Ovary (tissue), 3 donors: ENCODE results near the gene MCCC1.

Experiments
- CTCF ChIP-seq, 3 donors: fragments of 450-650 bp in 2 of 3; fragments of 200-600 bp in 1 of 3; IDR thresholded peaks; one replicate each; pipeline versions ENCODE4 v1.5.1 to v1.8.0; 2016 to 2022; ENCODE audit warnings: antibody characterized with exemption in 3 of 3, mild to moderate bottlenecking in 1 of 3
- EP300 ChIP-seq: sonication (generic); formaldehyde crosslinking; IDR thresholded peaks from one replicate; pipeline ENCODE4 v1.6.1; 2017; ENCODE audit warnings: antibody characterized with exemption
- POLR2A ChIP-seq: fragments of 450-650 bp; IDR thresholded peaks from one replicate; pipeline ENCODE4 v1.6.1; 2017; ENCODE audit warnings: antibody characterized with exemption, mild to moderate bottlenecking, moderate library complexity
- donor health status: DM: no; HTN: no; CAD: no.

GRCh38 chr3:183044547-183045229, 54.6 kb downstream of the MCCC1 start:
- TF ChIP-seq CTCF (IDR thresholded peaks at IDR 0.05) (no peak), POLR2A (no peak), EP300 (no peak)
